Measurements from ENCODE around the gene HERC2. TPM values are rescaled to one million over a fixed set of nuclear protein-coding genes. Genes with fewer than 3 reads are reported as not detected.
"Not testable (repeated sequence)": the region's sequence is repeated elsewhere in the genome, so short reads cannot be mapped to it uniquely, and the experiment has no call there.

The HERC2 gene
- total RNA-seq, 1 donor from 2014 or later: 86.2 TPM

DNA sequence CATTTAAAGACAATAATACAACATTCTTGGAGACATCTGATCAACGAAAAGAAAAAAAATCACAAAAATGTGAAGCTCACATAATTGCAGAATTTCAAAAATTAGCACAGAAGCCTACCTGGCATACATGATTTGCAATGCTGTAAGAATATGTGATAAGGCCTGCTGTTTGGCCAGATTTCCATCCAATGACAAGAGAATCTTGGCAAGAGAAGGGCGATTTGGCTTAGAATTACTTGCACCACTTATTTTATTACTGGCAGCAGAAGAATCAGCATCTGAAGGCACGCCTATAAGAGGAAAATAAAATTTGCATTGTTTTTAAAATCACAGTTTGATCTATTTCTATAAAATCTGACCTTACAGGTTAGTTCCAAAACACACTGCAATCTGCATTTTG, 152.6 kb downstream of the HERC2 start:
- DNase-seq (ENCODE audit: low spot score, unreplicated experiment): no peak
- Mint-ChIP-seq H3K4me1 (ENCODE audit: low read depth) (no peaks in the 10 kb centered on the region), H3K27me3 (no peaks in the 10 kb centered on the region), H3K27ac (no peak overlapping the region), H3K36me3 (ENCODE audit: insufficient read depth) (peaks cover 36% of the 10 kb centered on the region), H3K9me3 (ENCODE audit: low read depth) (no peaks in the 10 kb centered on the region), H3K4me3 (ENCODE audit: low read depth) (no peak overlapping the region)
- TF ChIP-seq, protein P1, sequence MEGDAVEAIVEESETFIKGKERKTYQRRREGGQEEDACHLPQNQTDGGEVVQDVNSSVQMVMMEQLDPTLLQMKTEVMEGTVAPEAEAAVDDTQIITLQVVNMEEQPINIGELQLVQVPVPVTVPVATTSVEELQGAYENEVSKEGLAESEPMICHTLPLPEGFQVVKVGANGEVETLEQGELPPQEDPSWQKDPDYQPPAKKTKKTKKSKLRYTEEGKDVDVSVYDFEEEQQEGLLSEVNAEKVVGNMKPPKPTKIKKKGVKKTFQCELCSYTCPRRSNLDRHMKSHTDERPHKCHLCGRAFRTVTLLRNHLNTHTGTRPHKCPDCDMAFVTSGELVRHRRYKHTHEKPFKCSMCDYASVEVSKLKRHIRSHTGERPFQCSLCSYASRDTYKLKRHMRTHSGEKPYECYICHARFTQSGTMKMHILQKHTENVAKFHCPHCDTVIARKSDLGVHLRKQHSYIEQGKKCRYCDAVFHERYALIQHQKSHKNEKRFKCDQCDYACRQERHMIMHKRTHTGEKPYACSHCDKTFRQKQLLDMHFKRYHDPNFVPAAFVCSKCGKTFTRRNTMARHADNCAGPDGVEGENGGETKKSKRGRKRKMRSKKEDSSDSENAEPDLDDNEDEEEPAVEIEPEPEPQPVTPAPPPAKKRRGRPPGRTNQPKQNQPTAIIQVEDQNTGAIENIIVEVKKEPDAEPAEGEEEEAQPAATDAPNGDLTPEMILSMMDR (IDR thresholded peaks at IDR 0.05; ENCODE audit: unreplicated experiment): no peak

DNA sequence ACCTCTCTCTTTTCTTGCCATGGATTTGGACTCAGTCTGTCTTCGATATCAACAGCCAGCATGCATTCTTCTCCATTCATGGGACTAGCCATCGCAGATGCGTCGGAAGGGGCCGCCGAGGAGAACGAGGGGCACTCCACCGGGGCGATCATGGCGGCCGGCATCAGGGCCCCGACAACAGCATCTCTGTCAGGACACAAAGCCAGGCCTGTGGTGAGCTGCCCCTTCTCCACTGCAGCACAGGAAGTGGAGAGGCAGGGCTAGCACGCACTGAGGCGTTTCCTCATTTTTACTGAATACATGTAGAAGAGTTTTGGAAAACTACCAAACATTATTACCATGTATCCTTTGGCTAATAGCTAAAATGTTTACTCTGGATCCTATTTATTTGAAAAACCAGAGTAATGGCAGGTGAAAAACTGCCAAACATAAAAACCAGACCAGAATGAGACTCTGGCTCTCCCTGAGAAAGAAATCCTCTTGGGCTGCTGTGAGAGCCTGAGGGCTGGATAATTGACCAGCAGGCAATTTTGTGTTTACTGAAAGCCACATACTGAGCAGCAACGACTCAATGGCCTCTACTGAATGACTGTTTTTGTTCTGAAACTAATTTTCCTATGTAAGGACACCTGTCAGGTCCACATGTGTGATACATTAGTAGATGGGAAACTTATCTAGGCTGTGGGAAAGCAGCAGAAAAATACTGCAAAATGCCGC, 153.4 kb downstream of the HERC2 start:
- peaks cover 42% of the 10 kb centered on the region for H3K36me3 Mint-ChIP-seq (ENCODE audit: insufficient read depth)
- not testable (repeated sequence) for H3K4me1 Mint-ChIP-seq (ENCODE audit: low read depth); H3K4me3 Mint-ChIP-seq (ENCODE audit: low read depth); H3K27me3 Mint-ChIP-seq; DNase-seq (ENCODE audit: low spot score, unreplicated experiment); H3K9me3 Mint-ChIP-seq (ENCODE audit: low read depth)
- peak overlapping the region; percentile 80 for H3K27ac Mint-ChIP-seq

GRCh38 chr15:28167042-28167441, 154.9 kb downstream of the HERC2 start:
- H3K9me3 Mint-ChIP-seq (ENCODE audit: low read depth): no peaks in the 10 kb centered on the region
- no peak overlapping the region for H3K27ac Mint-ChIP-seq
- TF ChIP-seq, protein P1 (IDR thresholded peaks at IDR 0.05; ENCODE audit: unreplicated experiment): no peak
- no peak overlapping the region for H3K4me3 Mint-ChIP-seq (ENCODE audit: low read depth)
- DNase-seq (ENCODE audit: low spot score, unreplicated experiment): no peak
- no peaks in the 10 kb centered on the region for H3K4me1 Mint-ChIP-seq (ENCODE audit: low read depth)
- H3K27me3 Mint-ChIP-seq: no peaks in the 10 kb centered on the region
- H3K36me3 Mint-ChIP-seq (ENCODE audit: insufficient read depth): peaks cover 51% of the 10 kb centered on the region

- Mint-ChIP-seq H3K27ac (no peak overlapping the region), H3K9me3 (ENCODE audit: low read depth) (peaks cover 2% of the 10 kb centered on the region), H3K27me3 (no peaks in the 10 kb centered on the region), H3K4me3 (ENCODE audit: low read depth) (no peak overlapping the region), H3K4me1 (ENCODE audit: low read depth) (no peaks in the 10 kb centered on the region), H3K36me3 (ENCODE audit: insufficient read depth) (peaks cover 59% of the 10 kb centered on the region)
- DNase-seq (ENCODE audit: low spot score, unreplicated experiment): no peak
- TF ChIP-seq, protein P1 (IDR thresholded peaks at IDR 0.05; ENCODE audit: unreplicated experiment): no peak
These were observed 156.2 kb downstream of the HERC2 start for GRCh38 chr15:28165791-28166190.

DNA sequence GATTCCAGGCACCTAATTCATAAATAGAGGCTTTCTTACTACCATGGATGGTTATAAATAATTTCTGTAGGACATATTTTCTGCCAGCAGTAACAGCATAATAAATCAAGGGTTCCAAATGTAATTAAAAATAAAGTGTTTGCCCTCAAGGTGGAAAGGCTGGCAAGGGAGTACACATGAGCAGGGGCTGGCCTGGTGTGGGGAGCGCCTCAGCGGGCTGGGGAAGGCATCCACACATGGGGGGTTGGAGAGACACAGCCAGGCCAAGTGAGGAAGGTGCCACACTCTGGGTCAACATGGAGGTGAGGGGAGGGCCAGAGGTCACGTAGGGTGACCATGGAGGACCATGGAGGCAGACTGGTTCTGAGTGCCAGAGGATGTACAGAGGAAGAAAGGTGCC, 157.1 kb downstream of the HERC2 start:
- TF ChIP-seq, protein P1 (IDR thresholded peaks at IDR 0.05; ENCODE audit: unreplicated experiment): no peak
- no peaks in the 10 kb centered on the region for H3K4me1 Mint-ChIP-seq (ENCODE audit: low read depth)
- H3K9me3 Mint-ChIP-seq (ENCODE audit: low read depth): peaks cover 6% of the 10 kb centered on the region
- no peak for DNase-seq (ENCODE audit: low spot score, unreplicated experiment)
- no peak overlapping the region for H3K4me3 Mint-ChIP-seq (ENCODE audit: low read depth)
- H3K27me3 Mint-ChIP-seq: no peaks in the 10 kb centered on the region
- peaks cover 66% of the 10 kb centered on the region for H3K36me3 Mint-ChIP-seq (ENCODE audit: insufficient read depth)
- H3K27ac Mint-ChIP-seq: no peak overlapping the region

- H3K27me3 Mint-ChIP-seq: no peaks in the 10 kb centered on the region
- DNase-seq (ENCODE audit: low spot score, unreplicated experiment): no peak
- TF ChIP-seq, protein P1 (IDR thresholded peaks at IDR 0.05; ENCODE audit: unreplicated experiment): no peak
- H3K4me1 Mint-ChIP-seq (ENCODE audit: low read depth): no peaks in the 10 kb centered on the region
- peaks cover 26% of the 10 kb centered on the region for H3K9me3 Mint-ChIP-seq (ENCODE audit: low read depth)
- H3K36me3 Mint-ChIP-seq (ENCODE audit: insufficient read depth): peaks cover 54% of the 10 kb centered on the region
- H3K27ac Mint-ChIP-seq: no peak overlapping the region
- no peak overlapping the region for H3K4me3 Mint-ChIP-seq (ENCODE audit: low read depth)
These were observed 167.7 kb downstream of the HERC2 start for GRCh38 chr15:28154283-28154682.
